GM21737 (cell line): ENCODE data around the gene ZNF543.

Experiments used
- ATAC-seq: cut with Tn5 transposase; IDR thresholded peaks from one replicate; pipeline ENCODE4 v1.9.1; 2021; ENCODE audit warnings: mild to moderate bottlenecking, moderate library complexity; ENCODE audit not compliant: unreplicated experiment

Gene ZNF543

GRCh38 chr19:57377498-57378146 lies 57.4 kb downstream of the ZNF543 start:
- no peak for ATAC-seq
